Upper lobe of right lung (tissue), 1 donor: ENCODE data around the gene ABCG1. TPM values are rescaled to one million over a fixed set of nuclear protein-coding genes. Genes with fewer than 3 reads are reported as not detected.
A peak's percentile ranks its signal among the peaks of the same experiment; 100 is the strongest.

Source experiments
- ATAC-seq: fragments of 200-7000 bp; cut with Tn5 transposase; one replicate; pipeline ENCODE4 v1.9.1; 2020; ENCODE audit warnings: mild to moderate bottlenecking, moderate library complexity
- DNase-seq: peaks from one replicate; pipeline ENCODE4 v3.0.0-alpha.2; 2020
- H3K27ac ChIP-seq: fragments of 200-600 bp; one replicate; pipeline ENCODE4 v1.8.0; 2022
- H3K27me3 ChIP-seq: fragments of 200-600 bp; one replicate; pipeline ENCODE4 v1.8.0; 2022; ENCODE audit warnings: mild to moderate bottlenecking
- H3K36me3 ChIP-seq: fragments of 200-600 bp; one replicate; pipeline ENCODE4 v1.8.0; 2022
- H3K4me1 ChIP-seq: fragments of 200-600 bp; one replicate; pipeline ENCODE4 v1.8.0; 2022
- H3K4me3 ChIP-seq: fragments of 200-600 bp; one replicate; pipeline ENCODE4 v1.8.0; 2022; ENCODE audit warnings: mild to moderate bottlenecking
- H3K9me3 ChIP-seq: fragments of 200-600 bp; one replicate; pipeline ENCODE4 v1.8.0; 2022
- intact Hi-C: fragments of 100-400 bp; cut with DNase I; formaldehyde crosslinking; loops from one replicate; pipeline ENCODE4 v1.11.0; 2022
- total RNA-seq: library from RNA; stranded (reverse); fragmentation: NEBNext Ultra II Directional; extraction: Animal tissue kit (Norgen Biotek cat#: 25700); gene quantifications from one replicate; pipeline ENCODE4 v1.2.1, GENCODE V29; 2021
- TF ChIP-seq, protein P1 (sequence below): fragments of 200-600 bp; IDR thresholded peaks from one replicate; pipeline ENCODE4 v1.8.0; 2022; ENCODE audit warnings: antibody characterized with exemption
- donor health status: DM: no; HTN: yes; CAD: no; lungs with severe emphysema.

ABCG1 gene
- total RNA-seq, 1 donor from 2014 or later = 62.6 TPM

DNA sequence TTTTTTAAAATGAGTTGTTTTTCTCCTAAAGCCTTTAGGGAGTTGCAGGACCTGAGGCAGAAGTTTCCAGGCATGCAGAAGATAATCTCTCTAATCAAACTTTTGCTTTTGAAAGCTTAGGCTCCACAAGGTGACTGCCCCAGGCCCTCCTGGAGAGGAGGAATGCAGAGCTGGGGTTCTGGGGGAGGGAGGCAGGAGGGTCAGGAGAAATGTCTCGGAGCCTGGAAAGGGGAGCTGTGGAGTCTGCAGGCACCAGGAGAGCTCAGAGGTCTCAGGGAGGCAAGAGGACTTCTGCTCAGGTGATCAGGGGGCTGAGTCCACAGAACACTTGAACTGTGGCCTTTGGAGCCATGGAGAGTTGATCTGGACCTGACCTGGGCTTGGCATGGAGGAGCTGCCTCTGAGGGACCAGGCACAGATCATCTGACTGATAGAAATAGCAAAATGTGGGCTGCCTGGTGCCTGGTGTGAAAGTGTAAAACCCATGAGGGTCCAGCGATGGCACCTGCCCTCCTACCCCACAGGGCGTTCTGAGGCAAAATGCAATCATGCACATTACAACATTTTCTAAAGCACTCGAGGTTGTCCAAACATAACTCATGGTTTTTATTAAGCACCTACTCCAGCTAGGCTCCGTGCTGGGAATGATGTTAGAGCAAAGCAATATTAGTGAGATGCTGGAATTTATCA lies 10.0 kb upstream of the ABCG1 start:
- intact Hi-C loops = no loop called here
- no peak overlapping the region for H3K27ac ChIP-seq
- H3K27me3 ChIP-seq = no peaks in the 10 kb centered on the region
- no peak overlapping the region for H3K4me3 ChIP-seq
- H3K9me3 ChIP-seq = no peaks in the 10 kb centered on the region
- DNase-seq (peak; percentile 26), ATAC-seq (no peak)
- peaks cover 5% of the 10 kb centered on the region for H3K4me1 ChIP-seq
- no peaks in the 10 kb centered on the region for H3K36me3 ChIP-seq
- TF ChIP-seq, protein P1, sequence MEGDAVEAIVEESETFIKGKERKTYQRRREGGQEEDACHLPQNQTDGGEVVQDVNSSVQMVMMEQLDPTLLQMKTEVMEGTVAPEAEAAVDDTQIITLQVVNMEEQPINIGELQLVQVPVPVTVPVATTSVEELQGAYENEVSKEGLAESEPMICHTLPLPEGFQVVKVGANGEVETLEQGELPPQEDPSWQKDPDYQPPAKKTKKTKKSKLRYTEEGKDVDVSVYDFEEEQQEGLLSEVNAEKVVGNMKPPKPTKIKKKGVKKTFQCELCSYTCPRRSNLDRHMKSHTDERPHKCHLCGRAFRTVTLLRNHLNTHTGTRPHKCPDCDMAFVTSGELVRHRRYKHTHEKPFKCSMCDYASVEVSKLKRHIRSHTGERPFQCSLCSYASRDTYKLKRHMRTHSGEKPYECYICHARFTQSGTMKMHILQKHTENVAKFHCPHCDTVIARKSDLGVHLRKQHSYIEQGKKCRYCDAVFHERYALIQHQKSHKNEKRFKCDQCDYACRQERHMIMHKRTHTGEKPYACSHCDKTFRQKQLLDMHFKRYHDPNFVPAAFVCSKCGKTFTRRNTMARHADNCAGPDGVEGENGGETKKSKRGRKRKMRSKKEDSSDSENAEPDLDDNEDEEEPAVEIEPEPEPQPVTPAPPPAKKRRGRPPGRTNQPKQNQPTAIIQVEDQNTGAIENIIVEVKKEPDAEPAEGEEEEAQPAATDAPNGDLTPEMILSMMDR = no peak

DNA sequence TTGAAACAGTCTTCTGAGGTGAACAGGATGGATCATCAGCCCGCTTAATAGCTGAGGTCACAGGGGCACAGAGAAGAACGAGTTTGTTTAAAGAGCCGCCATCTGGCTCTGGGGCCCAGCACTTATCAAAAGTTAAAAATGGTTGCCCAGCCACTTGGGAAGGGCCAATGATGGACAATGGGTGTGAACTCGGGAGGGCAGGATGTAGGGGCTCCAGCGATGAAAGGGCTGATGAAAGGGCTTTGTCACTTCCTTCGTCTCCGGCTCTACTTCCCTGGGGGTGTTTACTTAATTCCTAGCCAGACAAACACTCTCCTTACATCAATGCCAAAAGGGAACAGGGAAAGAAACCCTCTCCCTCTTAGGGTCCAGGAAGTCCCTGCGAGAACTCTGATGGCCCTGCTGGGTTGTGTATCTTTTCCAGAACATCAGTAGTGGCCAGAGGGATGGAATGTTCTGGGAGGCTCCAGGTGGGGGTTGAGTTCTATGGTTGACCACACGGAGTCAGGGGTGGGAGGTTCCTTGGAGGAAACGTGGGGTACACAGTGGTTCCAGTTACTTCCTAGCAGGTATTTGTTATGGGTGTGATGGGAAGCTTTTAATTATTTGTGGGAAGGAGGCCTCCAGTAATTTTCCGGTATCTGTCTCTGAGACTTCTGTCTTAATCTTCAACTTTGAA lies 9.0 kb upstream of the ABCG1 start:
- H3K4me3 ChIP-seq = no peak overlapping the region
- H3K4me1 ChIP-seq = peaks cover 5% of the 10 kb centered on the region
- H3K27me3 ChIP-seq = no peaks in the 10 kb centered on the region
- TF ChIP-seq, protein P1 = no peak
- no peaks in the 10 kb centered on the region for H3K9me3 ChIP-seq
- H3K27ac ChIP-seq = no peak overlapping the region
- DNase-seq (no peak), ATAC-seq (peak; percentile 57)
- intact Hi-C loops = no loop called here
- H3K36me3 ChIP-seq = no peaks in the 10 kb centered on the region

- peak; percentile 77 for ATAC-seq
- H3K4me3 ChIP-seq = no peak overlapping the region
- intact Hi-C loops = no loop called here
Measured at GRCh38 chr21:42212266-42212665, 6.7 kb upstream of the ABCG1 start.

GRCh38 chr21:42213082-42213774 lies 5.7 kb upstream of the ABCG1 start:
- Histone ChIP-seq H3K4me1 (peaks cover 6% of the 10 kb centered on the region), H3K27ac (no peak overlapping the region), H3K36me3 (no peaks in the 10 kb centered on the region), H3K9me3 (no peaks in the 10 kb centered on the region), H3K4me3 (no peak overlapping the region), H3K27me3 (no peaks in the 10 kb centered on the region)
- intact Hi-C loops = no loop called here
- DNase-seq (no peak), ATAC-seq (no peak)
- TF ChIP-seq, protein P1 = no peak

More at GRCh38 chr21:42212266-42212665, 6.7 kb upstream of the ABCG1 start:
- no peaks in the 10 kb centered on the region for H3K9me3 ChIP-seq
- DNase-seq = no peak
- no peak overlapping the region for H3K27ac ChIP-seq
- no peaks in the 10 kb centered on the region for H3K27me3 ChIP-seq
- H3K36me3 ChIP-seq = no peaks in the 10 kb centered on the region
- TF ChIP-seq, protein P1 = no peak
- peaks cover 5% of the 10 kb centered on the region for H3K4me1 ChIP-seq

GRCh38 chr21:42214081-42214750 lies 4.7 kb upstream of the ABCG1 start:
- DNase-seq (no peak), ATAC-seq (no peak)
- TF ChIP-seq, protein P1 = no peak
- Histone ChIP-seq H3K27me3 (no peaks in the 10 kb centered on the region), H3K36me3 (no peaks in the 10 kb centered on the region), H3K27ac (no peak overlapping the region), H3K9me3 (no peaks in the 10 kb centered on the region), H3K4me1 (peaks cover 9% of the 10 kb centered on the region), H3K4me3 (no peak overlapping the region)
- intact Hi-C loops = no loop called here
